ENCODE data around the gene SLC28A1. TPM values are rescaled to one million over a fixed set of nuclear protein-coding genes. Genes with fewer than 3 reads are reported as not detected.
A peak's percentile ranks its signal among the peaks of the same experiment; 100 is the strongest.

SLC28A1 gene
- polyA plus RNA-seq, 1 of the 3 experiments (the other 2 are of a cell fraction) = not detected

DNA sequence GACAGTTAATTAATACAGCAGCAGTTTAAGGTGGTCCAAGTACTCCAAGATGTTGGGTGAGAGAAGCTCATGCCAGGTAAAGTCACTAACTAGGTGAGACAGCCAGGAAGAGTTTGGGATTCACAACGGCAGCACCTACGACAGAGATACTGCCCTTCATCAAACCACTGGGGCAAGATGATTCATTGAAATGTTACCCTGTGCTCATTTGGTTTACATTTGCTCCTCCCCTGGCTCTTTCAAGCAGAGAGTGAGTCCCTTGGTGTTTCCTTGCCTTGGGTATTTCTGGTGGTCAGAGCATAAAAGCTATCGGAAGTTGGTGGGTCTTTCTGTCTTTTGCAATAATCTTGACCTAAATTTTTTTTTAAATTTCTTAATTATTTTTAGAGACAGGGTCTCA lies 77.2 kb downstream of the SLC28A1 start:
- Histone ChIP-seq H3K4me3 (ENCODE audit: low read depth in 2 of 2, low read length in 1 of 2) (no peak overlapping the region), H2AFZ (ENCODE audit: low read depth) (no peak overlapping the region), H3K27me3 (ENCODE audit: insufficient read depth) (no peaks in the 10 kb centered on the region), H3F3A (replicated peaks; ENCODE audit: insufficient read depth) (peaks cover 19% of the 10 kb centered on the region), H3K36me3 (replicated peaks in 1 of 2; ENCODE audit: control insufficient read depth in 1 of 2, insufficient read depth in 2 of 2, low read length in 1 of 2) (no peaks in the 10 kb centered on the region), H3K4me1 (ENCODE audit: control insufficient read depth in 1 of 2, insufficient read depth in 2 of 2, low read depth in 1 of 2, low read length in 1 of 2) (peaks cover 0 to 20% of the 10 kb centered on the region in 2 experiments; a peak in 2 of 4 replicates), H3K79me2 (ENCODE audit: insufficient read depth) (no peaks in the 10 kb centered on the region), H3K4me2 (no peak overlapping the region), H3K9me3 (no peaks in the 10 kb centered on the region), H4K20me1 (ENCODE audit: insufficient read depth) (no peaks in the 10 kb centered on the region), H3K9me2 (no peaks in the 10 kb centered on the region), H3K27ac (ENCODE audit: low read depth in 2 of 2, low read length in 1 of 2) (peak overlapping the region in 1 of 2 experiments; percentile 60; a peak in 1 of 4 replicates), H3K9ac (no peak overlapping the region)
- DNase-seq = no peak
- WGBS (ENCODE audit: low lambda C conversion rate) = 62% methylated on average over 3 of the region's 3 CpGs
- ChIA-PET POLR2A (no interaction called here), CTCF (interaction anchor here (2.4 kb wide), 1 partner anchor 83 kb away, joined by 9 read pairs; no protein-coding TSS in a partner anchor)
- TF ChIP-seq SMC3 (IDR thresholded peaks at IDR 0.05; ENCODE audit: low read depth, low read length) (no peak), GABPA (IDR thresholded peaks at IDR 0.05; ENCODE audit: low read depth) (no peak), RXRA (IDR thresholded peaks at IDR 0.05; ENCODE audit: borderline replicate concordance, low read depth) (no peak), TAF1 (IDR thresholded peaks at IDR 0.05; ENCODE audit: borderline replicate concordance, low read depth, low read length) (no peak), RCOR1 (IDR thresholded peaks at IDR 0.05; ENCODE audit: low read length) (no peak), RAD21 (IDR thresholded peaks at IDR 0.05; ENCODE audit: low read length) (no peak), FOSL2 (IDR thresholded peaks at IDR 0.05; ENCODE audit: borderline replicate concordance, low read depth) (no peak), SIN3A (IDR thresholded peaks at IDR 0.05; ENCODE audit: borderline replicate concordance, low read depth, low read length) (no peak), GATA2 (CRISPR knock-in tag; IDR thresholded peaks at IDR 0.05) (no peak), FOXJ3 (CRISPR knock-in tag; IDR thresholded peaks at IDR 0.05) (no peak)
- TF ChIP-seq, protein P1, sequence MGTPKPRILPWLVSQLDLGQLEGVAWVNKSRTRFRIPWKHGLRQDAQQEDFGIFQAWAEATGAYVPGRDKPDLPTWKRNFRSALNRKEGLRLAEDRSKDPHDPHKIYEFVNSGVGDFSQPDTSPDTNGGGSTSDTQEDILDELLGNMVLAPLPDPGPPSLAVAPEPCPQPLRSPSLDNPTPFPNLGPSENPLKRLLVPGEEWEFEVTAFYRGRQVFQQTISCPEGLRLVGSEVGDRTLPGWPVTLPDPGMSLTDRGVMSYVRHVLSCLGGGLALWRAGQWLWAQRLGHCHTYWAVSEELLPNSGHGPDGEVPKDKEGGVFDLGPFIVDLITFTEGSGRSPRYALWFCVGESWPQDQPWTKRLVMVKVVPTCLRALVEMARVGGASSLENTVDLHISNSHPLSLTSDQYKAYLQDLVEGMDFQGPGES (IDR thresholded peaks at IDR 0.05; ENCODE audit: low read depth, low read length) = no peak
- TF ChIP-seq, protein P2, sequence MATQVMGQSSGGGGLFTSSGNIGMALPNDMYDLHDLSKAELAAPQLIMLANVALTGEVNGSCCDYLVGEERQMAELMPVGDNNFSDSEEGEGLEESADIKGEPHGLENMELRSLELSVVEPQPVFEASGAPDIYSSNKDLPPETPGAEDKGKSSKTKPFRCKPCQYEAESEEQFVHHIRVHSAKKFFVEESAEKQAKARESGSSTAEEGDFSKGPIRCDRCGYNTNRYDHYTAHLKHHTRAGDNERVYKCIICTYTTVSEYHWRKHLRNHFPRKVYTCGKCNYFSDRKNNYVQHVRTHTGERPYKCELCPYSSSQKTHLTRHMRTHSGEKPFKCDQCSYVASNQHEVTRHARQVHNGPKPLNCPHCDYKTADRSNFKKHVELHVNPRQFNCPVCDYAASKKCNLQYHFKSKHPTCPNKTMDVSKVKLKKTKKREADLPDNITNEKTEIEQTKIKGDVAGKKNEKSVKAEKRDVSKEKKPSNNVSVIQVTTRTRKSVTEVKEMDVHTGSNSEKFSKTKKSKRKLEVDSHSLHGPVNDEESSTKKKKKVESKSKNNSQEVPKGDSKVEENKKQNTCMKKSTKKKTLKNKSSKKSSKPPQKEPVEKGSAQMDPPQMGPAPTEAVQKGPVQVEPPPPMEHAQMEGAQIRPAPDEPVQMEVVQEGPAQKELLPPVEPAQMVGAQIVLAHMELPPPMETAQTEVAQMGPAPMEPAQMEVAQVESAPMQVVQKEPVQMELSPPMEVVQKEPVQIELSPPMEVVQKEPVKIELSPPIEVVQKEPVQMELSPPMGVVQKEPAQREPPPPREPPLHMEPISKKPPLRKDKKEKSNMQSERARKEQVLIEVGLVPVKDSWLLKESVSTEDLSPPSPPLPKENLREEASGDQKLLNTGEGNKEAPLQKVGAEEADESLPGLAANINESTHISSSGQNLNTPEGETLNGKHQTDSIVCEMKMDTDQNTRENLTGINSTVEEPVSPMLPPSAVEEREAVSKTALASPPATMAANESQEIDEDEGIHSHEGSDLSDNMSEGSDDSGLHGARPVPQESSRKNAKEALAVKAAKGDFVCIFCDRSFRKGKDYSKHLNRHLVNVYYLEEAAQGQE (IDR thresholded peaks at IDR 0.05; ENCODE audit: low read depth, low read length) = no peak
- TF ChIP-seq, protein P3, sequence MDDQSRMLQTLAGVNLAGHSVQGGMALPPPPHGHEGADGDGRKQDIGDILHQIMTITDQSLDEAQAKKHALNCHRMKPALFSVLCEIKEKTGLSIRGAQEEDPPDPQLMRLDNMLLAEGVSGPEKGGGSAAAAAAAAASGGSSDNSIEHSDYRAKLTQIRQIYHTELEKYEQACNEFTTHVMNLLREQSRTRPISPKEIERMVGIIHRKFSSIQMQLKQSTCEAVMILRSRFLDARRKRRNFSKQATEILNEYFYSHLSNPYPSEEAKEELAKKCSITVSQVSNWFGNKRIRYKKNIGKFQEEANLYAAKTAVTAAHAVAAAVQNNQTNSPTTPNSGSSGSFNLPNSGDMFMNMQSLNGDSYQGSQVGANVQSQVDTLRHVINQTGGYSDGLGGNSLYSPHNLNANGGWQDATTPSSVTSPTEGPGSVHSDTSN (IDR thresholded peaks at IDR 0.05) = no peak
- TF ChIP-seq, protein P4, sequence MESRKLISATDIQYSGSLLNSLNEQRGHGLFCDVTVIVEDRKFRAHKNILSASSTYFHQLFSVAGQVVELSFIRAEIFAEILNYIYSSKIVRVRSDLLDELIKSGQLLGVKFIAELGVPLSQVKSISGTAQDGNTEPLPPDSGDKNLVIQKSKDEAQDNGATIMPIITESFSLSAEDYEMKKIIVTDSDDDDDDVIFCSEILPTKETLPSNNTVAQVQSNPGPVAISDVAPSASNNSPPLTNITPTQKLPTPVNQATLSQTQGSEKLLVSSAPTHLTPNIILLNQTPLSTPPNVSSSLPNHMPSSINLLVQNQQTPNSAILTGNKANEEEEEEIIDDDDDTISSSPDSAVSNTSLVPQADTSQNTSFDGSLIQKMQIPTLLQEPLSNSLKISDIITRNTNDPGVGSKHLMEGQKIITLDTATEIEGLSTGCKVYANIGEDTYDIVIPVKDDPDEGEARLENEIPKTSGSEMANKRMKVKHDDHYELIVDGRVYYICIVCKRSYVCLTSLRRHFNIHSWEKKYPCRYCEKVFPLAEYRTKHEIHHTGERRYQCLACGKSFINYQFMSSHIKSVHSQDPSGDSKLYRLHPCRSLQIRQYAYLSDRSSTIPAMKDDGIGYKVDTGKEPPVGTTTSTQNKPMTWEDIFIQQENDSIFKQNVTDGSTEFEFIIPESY (IDR thresholded peaks at IDR 0.05; ENCODE audit: borderline replicate concordance, low read depth) = no peak

Data from SK-N-SH (cell line).